ENCODE measurements around the gene FUT3. TPM values are rescaled to one million over a fixed set of nuclear protein-coding genes. Genes with fewer than 3 reads are reported as not detected.
"Not testable (repeated sequence)": the region's sequence is repeated elsewhere in the genome, so short reads cannot be mapped to it uniquely, and the experiment has no call there.

FUT3 gene
- total and polyA plus RNA-seq, 2 of the 8 experiments (the other 6 are each of a cell fraction or from before 2014, with no cell fraction given), result 0.15 to 0.63 TPM

- TF ChIP-seq SRF (IDR thresholded peaks at IDR 0.05; ENCODE audit: low read depth, low read length) (no peak), ATF3 (IDR thresholded peaks at IDR 0.05; ENCODE audit: insufficient read depth, low read depth, low read length) (no peak), CHD1 (IDR thresholded peaks at IDR 0.05; ENCODE audit: low read depth, low read length) (no peak), SIX5 (IDR thresholded peaks at IDR 0.05; ENCODE audit: low read depth, low read length) (no peak), NANOG (IDR thresholded peaks at IDR 0.05; ENCODE audit: insufficient read depth, low read depth, low read length, poor library complexity, severe bottlenecking) (no peak), ASH2L (IDR thresholded peaks at IDR 0.05; ENCODE audit: low read length) (no peak), CBX5 (IDR thresholded peaks at IDR 0.05; ENCODE audit: low read depth, low read length) (no peak), RNF2 (IDR thresholded peaks at IDR 0.05; ENCODE audit: borderline replicate concordance, low read depth, low read length, missing control alignments, poor library complexity, severe bottlenecking) (no peak)
These were observed 6.2 kb upstream of the FUT3 start (continued) for GRCh38 chr19:5857203-5858081.

GRCh38 chr19:5855151-5855550 is 3.9 kb upstream of the FUT3 start:
- H2BK120ac ChIP-seq (replicated peaks; ENCODE audit: low read depth, low read length); H3K79me1 ChIP-seq (ENCODE audit: low read depth, low read length); H3K18ac ChIP-seq (ENCODE audit: extremely low read depth, low read length); H3K79me2 ChIP-seq (ENCODE audit: control insufficient read depth in 1 of 2, insufficient read depth in 2 of 2, low read length in 2 of 2); H2AFZ ChIP-seq (ENCODE audit: low read length); H3K4me3 ChIP-seq (ENCODE audit: extremely low read depth in 1 of 4, insufficient read depth in 2 of 4, low read depth in 3 of 4, low read length in 4 of 4); H3K27me3 ChIP-seq (replicated peaks in 1 of 4; ENCODE audit: control insufficient read depth in 3 of 4, extremely low read depth in 1 of 4, insufficient read depth in 3 of 4, low read length in 3 of 4); H2BK12ac ChIP-seq (ENCODE audit: low read depth, low read length); H3K9me3 ChIP-seq (ENCODE audit: insufficient read depth in 2 of 2, low read depth in 1 of 2, low read length in 1 of 2); DNase-seq (ENCODE audit: low read depth in 1 of 2, low spot score in 2 of 2); H2BK5ac ChIP-seq (ENCODE audit: low read depth, low read length); H3K9ac ChIP-seq (replicated peaks in 1 of 4; ENCODE audit: extremely low read depth in 1 of 4, low read depth in 3 of 4, low read length in 3 of 4); H3K4me2 ChIP-seq (ENCODE audit: insufficient read depth in 1 of 2, low read depth in 2 of 2, low read length in 2 of 2); H3K23me2 ChIP-seq (ENCODE audit: low read depth, low read length); H2BK15ac ChIP-seq (ENCODE audit: low read length); H2AK5ac ChIP-seq (ENCODE audit: low read depth, low read length); H3K4ac ChIP-seq (replicated peaks; ENCODE audit: insufficient read length, low read depth, low read length); H4K91ac ChIP-seq (replicated peaks; ENCODE audit: insufficient read length, low read length); H3K36me3 ChIP-seq (ENCODE audit: control insufficient read depth in 2 of 4, insufficient read depth in 4 of 4, low read length in 3 of 4); H4K8ac ChIP-seq (ENCODE audit: extremely low read depth, insufficient read depth, low read length); H4K5ac ChIP-seq (ENCODE audit: insufficient read length, low read depth, low read length); FAIRE-seq; H3K23ac ChIP-seq (ENCODE audit: insufficient read length); H2BK20ac ChIP-seq (ENCODE audit: low read length); H3K56ac ChIP-seq (replicated peaks; ENCODE audit: insufficient read length, low read depth, low read length); H4K20me1 ChIP-seq (replicated peaks in 1 of 2; ENCODE audit: control insufficient read depth in 1 of 2, insufficient read depth in 2 of 2, low read length in 2 of 2); H3K4me1 ChIP-seq (replicated peaks in 1 of 4; ENCODE audit: control insufficient read depth in 3 of 4, insufficient read depth in 4 of 4, low read length in 3 of 4); H3K27ac ChIP-seq (ENCODE audit: low read depth, low read length); H3K14ac ChIP-seq (ENCODE audit: insufficient read length): not testable (repeated sequence)
- ChIA-PET POLR2A (ENCODE audit: partially characterized antibody) (interaction anchor here (1.7 kb wide), 1 partner anchor 10 kb away, joined by 3 read pairs; no protein-coding TSS in a partner anchor), CTCF (ENCODE audit: partially characterized antibody) (interaction anchor here (2.1 kb wide), 1 partner anchor 10 kb away, joined by 4 read pairs; no protein-coding TSS in a partner anchor)
- 74% methylated on average over 9 of the region's 9 CpGs; no CpG with 5 or more reads in 1 of the 2 experiments for WGBS, 2 experiments (ENCODE audit: extremely low coverage in 1 of 2, insufficient coverage in 1 of 2, insufficient read length in 1 of 2, insufficient replicate concordance in 2 of 2, low coverage in 1 of 2, low lambda C conversion rate in 2 of 2, missing lambda C conversion rate in 1 of 2)

All from H1 (cell line).